Chondrocyte (in vitro differentiated cells): ENCODE measurements around the gene MORC2. TPM values are rescaled to one million over a fixed set of nuclear protein-coding genes. Genes with fewer than 3 reads are reported as not detected.

Experiments used
- DNase-seq: peaks from one replicate; pipeline ENCODE4 v3.0.0; 2021; ENCODE audit warnings: mixed read lengths, low spot score
- H3K27ac Mint-ChIP-seq: one replicate; pipeline ENCODE4 v1.8.0; 2021; ENCODE audit warnings: mild to moderate bottlenecking, moderate library complexity, mixed read lengths; ENCODE audit not compliant: unreplicated experiment
- H3K27me3 Mint-ChIP-seq: 2 replicates; pipeline ENCODE4 v1.8.0; 2021; ENCODE audit warnings: low read depth, mixed read lengths
- H3K36me3 Mint-ChIP-seq: 2 replicates; pipeline ENCODE4 v1.8.0; 2021; ENCODE audit warnings: low read depth, mixed read lengths
- H3K4me1 Mint-ChIP-seq: 2 replicates; pipeline ENCODE4 v1.8.0; 2021; ENCODE audit warnings: low read depth, mild to moderate bottlenecking, mixed read lengths
- H3K4me3 Mint-ChIP-seq: one replicate; pipeline ENCODE4 v1.8.0; 2021; ENCODE audit warnings: mild to moderate bottlenecking, moderate library complexity, mixed read lengths; ENCODE audit not compliant: unreplicated experiment
- H3K9me3 Mint-ChIP-seq: 2 replicates; pipeline ENCODE4 v1.8.0; 2021; ENCODE audit warnings: low read depth, mixed read lengths
- CTCF ChIP-seq: fragments of 200-600 bp; sonication (generic); IDR thresholded peaks from 2 replicates; pipeline ENCODE4 v1.5.0; 2021; ENCODE audit warnings: antibody characterized with exemption, mild to moderate bottlenecking, moderate library complexity
- total RNA-seq: library from RNA; stranded (reverse); gene quantifications from 3 replicates; pipeline ENCODE4 v1.2.1, GENCODE V29; 2021

MORC2 gene
- total RNA-seq, 1 donor from 2014 or later = 29.6 TPM

- no peaks in the 10 kb centered on the region for H3K36me3 Mint-ChIP-seq
- H3K9me3 Mint-ChIP-seq = no peaks in the 10 kb centered on the region
- H3K4me3 Mint-ChIP-seq = no peak overlapping the region
- no peaks in the 10 kb centered on the region for H3K27me3 Mint-ChIP-seq
- peak; percentile 66 for DNase-seq
- TF ChIP-seq CTCF = no peak
- H3K4me1 Mint-ChIP-seq = peaks cover 16% of the 10 kb centered on the region
- H3K27ac Mint-ChIP-seq = no peak overlapping the region
These were observed 89.8 kb downstream of the MORC2 start for GRCh38 chr22:30878516-30879414.

- H3K27me3 Mint-ChIP-seq = no peaks in the 10 kb centered on the region
- no peak overlapping the region for H3K27ac Mint-ChIP-seq
- H3K36me3 Mint-ChIP-seq = no peaks in the 10 kb centered on the region
- peak; percentile 68 for DNase-seq
- no peak for TF ChIP-seq CTCF
- H3K4me1 Mint-ChIP-seq = peaks cover 16% of the 10 kb centered on the region
- H3K9me3 Mint-ChIP-seq = no peaks in the 10 kb centered on the region
- no peak overlapping the region for H3K4me3 Mint-ChIP-seq
These were observed 90.7 kb downstream of the MORC2 start for GRCh38 chr22:30877662-30878515.

GRCh38 chr22:30876915-30877553 is 91.5 kb downstream of the MORC2 start:
- no peak overlapping the region for H3K27ac Mint-ChIP-seq
- H3K4me3 Mint-ChIP-seq = no peak overlapping the region
- peak; percentile 40 for DNase-seq
- H3K9me3 Mint-ChIP-seq = no peaks in the 10 kb centered on the region
- TF ChIP-seq CTCF = no peak
- peaks cover 16% of the 10 kb centered on the region for H3K4me1 Mint-ChIP-seq
- H3K36me3 Mint-ChIP-seq = no peaks in the 10 kb centered on the region
- no peaks in the 10 kb centered on the region for H3K27me3 Mint-ChIP-seq

- DNase-seq = peak; percentile 55
- H3K36me3 Mint-ChIP-seq = no peaks in the 10 kb centered on the region
- H3K4me1 Mint-ChIP-seq = peaks cover 16% of the 10 kb centered on the region
- H3K27ac Mint-ChIP-seq = no peak overlapping the region
- no peak overlapping the region for H3K4me3 Mint-ChIP-seq
- H3K9me3 Mint-ChIP-seq = no peaks in the 10 kb centered on the region
- no peaks in the 10 kb centered on the region for H3K27me3 Mint-ChIP-seq
- no peak for TF ChIP-seq CTCF
These were observed 92.3 kb downstream of the MORC2 start for GRCh38 chr22:30876221-30876751.
